IgD-negative memory B cell (primary cell): Measurements from ENCODE around the gene TOR3A. TPM values are rescaled to one million over a fixed set of nuclear protein-coding genes. Genes with fewer than 3 reads are reported as not detected.
"Not testable (repeated sequence)": the region's sequence is repeated elsewhere in the genome, so short reads cannot be mapped to it uniquely, and the experiment has no call there.

ENCODE experiments used
- H3K27ac Mint-ChIP-seq, 3 donors: one replicate each; pipeline ENCODE4 v1.8.0; 2020 to 2022; ENCODE audit warnings: mild to moderate bottlenecking in 3 of 3, mixed read lengths in 3 of 3, moderate library complexity in 1 of 3
- H3K27me3 Mint-ChIP-seq: one replicate; pipeline ENCODE4 v1.8.0; 2021; ENCODE audit warnings: mixed read lengths
- H3K36me3 Mint-ChIP-seq: one replicate; pipeline ENCODE4 v1.8.0; 2020; ENCODE audit warnings: mild to moderate bottlenecking, mixed read lengths
- H3K4me1 Mint-ChIP-seq, 3 donors: one replicate each; pipeline ENCODE4 v1.8.0; 2020 to 2022; ENCODE audit warnings: mixed read lengths in 3 of 3, mild to moderate bottlenecking in 1 of 3
- H3K4me3 Mint-ChIP-seq, 4 donors: one replicate each; pipeline ENCODE4 v1.8.0; 2020 to 2022; ENCODE audit warnings: mild to moderate bottlenecking in 4 of 4, mixed read lengths in 4 of 4, moderate library complexity in 3 of 4
- H3K9me3 Mint-ChIP-seq, 3 donors: one replicate each; pipeline ENCODE4 v1.8.0; 2020 to 2021; ENCODE audit warnings: mixed read lengths in 3 of 3, mild to moderate bottlenecking in 1 of 3
- polyA plus RNA-seq: library from polyadenylated mRNA; unstranded; fragments of 300-500 nt; fragmentation: Illumina TruSeq; gene quantifications from one replicate; pipeline ENCODE4 v1.2.3, GENCODE V29; 2021

Gene TOR3A
- polyA plus RNA-seq = 111 TPM

DNA sequence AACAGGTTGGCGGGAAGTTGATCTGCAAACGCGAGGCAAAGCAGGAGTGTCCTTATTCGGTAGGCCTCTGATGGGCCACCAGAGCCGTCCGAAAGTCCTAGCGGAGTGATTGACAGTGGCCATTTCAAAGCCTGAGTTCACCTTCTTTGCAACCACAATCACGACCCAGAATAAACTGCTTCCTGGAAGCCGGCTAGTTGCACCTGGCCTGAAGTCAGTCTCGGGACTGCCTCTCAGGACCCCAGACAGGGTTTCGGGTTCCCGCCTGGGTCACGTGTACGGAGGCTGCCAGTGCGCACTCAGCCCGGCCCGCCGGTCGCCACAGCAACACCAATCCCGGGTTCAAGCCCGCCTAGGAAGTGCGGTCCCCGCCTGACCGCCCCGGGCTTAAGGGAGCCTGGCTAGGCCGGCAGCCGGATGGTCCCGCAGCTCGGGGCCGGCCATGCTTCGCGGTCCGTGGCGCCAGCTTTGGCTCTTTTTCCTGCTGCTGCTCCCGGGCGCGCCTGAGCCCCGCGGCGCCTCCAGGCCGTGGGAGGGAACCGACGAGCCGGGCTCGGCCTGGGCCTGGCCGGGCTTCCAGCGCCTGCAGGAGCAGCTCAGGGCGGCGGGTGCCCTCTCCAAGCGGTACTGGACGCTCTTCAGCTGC, at the start of gene TOR3A:
TOR3A (plus strand) TSS at position 384 of the 646 bp plus-strand sequence; CDS start at position 443, 59 bp downstream.
- Mint-ChIP-seq H3K36me3 (no peaks in the 10 kb centered on the region), H3K27ac (peak within 1 kb of the TSS; percentile 96 to 100 (median 99)), H3K9me3 (no peaks in the 10 kb centered on the region), H3K27me3 (no peaks in the 10 kb centered on the region), H3K4me1 (peaks cover 23 to 29% (median 29%) of the 10 kb centered on the region in 3 donors), H3K4me3 (peak within 1 kb of the TSS; percentile 94 to 100 (median 96))

DNA sequence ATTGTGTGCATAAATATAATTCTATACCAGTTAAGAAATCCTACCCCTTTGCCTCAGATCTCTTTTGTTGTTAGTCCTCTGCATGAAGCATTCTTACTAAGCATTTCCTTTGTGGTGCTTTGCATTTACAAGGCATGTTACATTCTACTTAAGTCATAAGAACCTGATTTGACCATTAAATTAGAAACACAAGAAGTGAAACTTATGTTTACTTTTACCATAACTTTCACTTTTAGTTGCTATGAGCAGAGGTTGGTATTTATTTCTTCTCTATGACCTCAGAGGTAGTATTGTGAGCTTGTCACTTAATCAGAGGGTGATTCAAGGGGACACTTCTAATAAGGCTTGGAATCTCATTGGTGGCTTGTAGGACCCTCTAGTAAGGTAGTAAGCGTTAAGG, 47.1 kb upstream of the TOR3A start:
- no peaks in the 10 kb centered on the region for H3K9me3 Mint-ChIP-seq
- peaks cover 65 to 84% (median 68%) of the 10 kb centered on the region in 3 donors for H3K4me1 Mint-ChIP-seq
- peak overlapping the region; percentile 74 to 91 (median 85) for H3K4me3 Mint-ChIP-seq
- H3K27ac Mint-ChIP-seq = peak overlapping the region; percentile 77 to 89 (median 83)
- H3K27me3 Mint-ChIP-seq = no peaks in the 10 kb centered on the region
- H3K36me3 Mint-ChIP-seq = peaks cover 3% of the 10 kb centered on the region

DNA sequence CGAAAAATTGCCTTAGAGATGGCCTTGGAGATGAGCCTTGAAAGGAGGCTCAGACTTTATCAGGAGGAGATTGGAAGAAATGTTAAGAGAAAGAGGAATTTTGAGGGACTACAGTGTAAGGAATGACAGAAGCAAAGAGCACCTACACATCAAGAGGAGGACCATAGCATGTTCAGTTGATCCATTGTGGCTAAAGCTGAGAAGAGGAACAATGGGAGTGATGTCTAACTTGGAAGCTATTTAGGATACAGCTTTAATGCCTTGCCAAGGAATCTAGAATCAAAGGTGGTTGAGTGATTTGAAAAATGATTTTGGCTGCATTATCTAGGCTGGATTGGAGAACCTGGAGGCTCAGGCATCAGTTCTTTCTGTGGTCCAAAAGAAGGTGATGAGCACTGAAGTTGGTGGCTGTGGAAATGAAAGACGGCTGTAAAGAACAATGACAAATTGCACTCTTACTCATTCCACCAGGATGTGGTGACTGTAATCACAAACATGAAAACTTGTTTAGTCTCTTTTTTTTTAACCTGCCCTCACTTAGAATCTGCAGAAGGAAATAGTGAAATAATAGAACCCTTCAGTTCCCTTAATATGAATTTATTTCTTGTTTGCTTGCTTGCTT, 44.9 kb upstream of the TOR3A start:
- peaks cover 3% of the 10 kb centered on the region for H3K36me3 Mint-ChIP-seq
- peak overlapping the region in 2 of 3 donors; percentile 4 to 73 for H3K27ac Mint-ChIP-seq
- peak overlapping the region in 2 of 4 donors; percentile 51 to 89 for H3K4me3 Mint-ChIP-seq
- no peaks in the 10 kb centered on the region for H3K27me3 Mint-ChIP-seq
- H3K9me3 Mint-ChIP-seq = no peaks in the 10 kb centered on the region
- H3K4me1 Mint-ChIP-seq = peaks cover 45 to 62% (median 46%) of the 10 kb centered on the region in 3 donors

DNA sequence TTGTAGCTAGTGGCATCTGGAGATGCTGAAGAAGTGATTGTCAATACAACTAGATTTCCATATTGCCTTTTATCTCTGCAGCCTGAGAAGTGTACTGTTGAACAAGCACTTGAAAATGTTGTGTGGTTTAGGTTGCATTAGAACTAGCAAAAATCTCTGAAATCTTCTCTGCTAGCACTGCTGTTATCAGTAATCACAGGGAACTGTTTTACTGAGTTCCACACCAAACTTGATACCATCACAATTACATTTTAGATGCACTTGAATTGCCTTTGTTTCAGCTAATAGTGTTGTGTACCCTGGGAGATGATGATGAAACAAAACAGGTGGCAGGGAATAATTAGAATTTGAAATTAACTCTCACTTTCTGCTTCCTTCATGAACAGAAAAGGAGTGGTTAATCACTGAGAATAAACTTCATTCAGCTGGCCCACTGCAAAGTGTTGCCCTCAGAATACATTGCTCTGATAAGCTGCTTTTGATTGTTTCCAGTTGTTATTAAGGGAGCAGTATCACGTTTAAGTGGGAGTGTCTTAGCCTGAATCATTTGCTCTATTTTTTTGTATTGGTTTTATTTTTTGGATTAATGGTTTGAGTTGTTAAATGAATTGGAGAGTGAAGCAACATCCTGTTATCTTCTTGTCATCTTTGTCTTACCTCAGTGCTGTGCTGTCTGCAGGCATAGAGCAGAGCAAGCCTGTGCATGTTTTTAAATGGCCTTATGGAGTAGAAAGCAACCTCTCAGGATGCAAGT, 43.2 kb upstream of the TOR3A start:
- Mint-ChIP-seq H3K4me1 (peaks cover 37 to 55% (median 47%) of the 10 kb centered on the region in 3 donors), H3K4me3 (peak overlapping the region in 1 of 4 donors; percentile 59), H3K27ac (no peak overlapping the region), H3K9me3 (no peaks in the 10 kb centered on the region), H3K36me3 (peaks cover 3% of the 10 kb centered on the region), H3K27me3 (no peaks in the 10 kb centered on the region)

GRCh38 chr1:179039502-179040174, 42.2 kb upstream of the TOR3A start:
- H3K36me3 Mint-ChIP-seq, H3K9me3 Mint-ChIP-seq, H3K4me3 Mint-ChIP-seq, H3K27ac Mint-ChIP-seq, H3K27me3 Mint-ChIP-seq: not testable (repeated sequence)
- peaks cover 29 to 51% (median 47%) of the 10 kb centered on the region in 3 donors for H3K4me1 Mint-ChIP-seq

DNA sequence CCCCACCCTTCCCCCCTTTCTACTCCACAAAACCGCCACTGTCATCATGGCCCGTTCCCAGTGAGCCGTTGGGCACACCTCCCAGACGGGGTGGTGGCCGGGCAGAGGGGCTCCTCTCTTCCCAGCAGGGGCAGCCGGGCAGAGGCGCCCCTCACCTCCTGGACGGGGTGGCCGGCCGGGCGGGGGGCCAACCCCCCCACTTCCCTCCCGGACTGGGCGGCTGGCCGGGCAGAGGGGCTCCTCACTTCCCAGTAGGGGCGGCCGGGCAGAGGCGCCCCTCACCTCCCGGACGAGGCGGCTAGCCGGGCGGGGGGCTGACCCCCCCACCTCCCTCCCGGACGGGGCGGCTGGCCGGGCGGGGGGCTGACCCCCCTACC, 41.7 kb upstream of the TOR3A start:
- H3K4me1 Mint-ChIP-seq = peaks cover 24 to 46% (median 43%) of the 10 kb centered on the region in 3 donors
- H3K27ac Mint-ChIP-seq, H3K36me3 Mint-ChIP-seq: not testable (repeated sequence)

DNA sequence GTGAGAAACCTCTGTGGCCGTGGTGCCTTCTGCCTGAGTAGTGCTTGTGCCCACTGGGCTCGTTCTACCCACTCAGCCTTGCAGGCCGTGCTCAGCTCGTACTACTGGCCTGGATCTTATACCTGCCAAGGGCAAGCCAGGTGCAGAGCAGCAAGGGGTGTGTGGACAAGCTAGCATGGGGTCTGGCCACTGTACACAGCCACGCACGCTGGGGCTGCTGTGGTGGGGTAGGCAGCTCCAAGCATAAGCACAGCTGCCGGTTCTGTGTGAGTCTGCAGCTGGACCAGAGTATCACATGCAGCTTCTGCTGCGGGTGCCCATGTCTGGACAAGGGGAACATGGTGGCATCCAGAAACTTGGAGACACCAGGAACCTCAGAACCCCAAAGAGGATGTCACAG, 39.8 kb upstream of the TOR3A start:
- peaks cover 1% of the 10 kb centered on the region for H3K36me3 Mint-ChIP-seq
- H3K4me3 Mint-ChIP-seq = no peak overlapping the region
- no peaks in the 10 kb centered on the region for H3K27me3 Mint-ChIP-seq
- H3K4me1 Mint-ChIP-seq = peaks cover 9 to 28% (median 26%) of the 10 kb centered on the region in 3 donors
- no peak overlapping the region for H3K27ac Mint-ChIP-seq
- H3K9me3 Mint-ChIP-seq = no peaks in the 10 kb centered on the region

More for the DNA sequence above, 41.7 kb upstream of the TOR3A start:
- not testable (repeated sequence) for H3K27me3 Mint-ChIP-seq, H3K4me3 Mint-ChIP-seq, H3K9me3 Mint-ChIP-seq

GRCh38 chr1:179042700-179043099, 39.2 kb upstream of the TOR3A start:
- Mint-ChIP-seq H3K36me3 (peaks cover 1% of the 10 kb centered on the region), H3K9me3 (no peaks in the 10 kb centered on the region), H3K4me3 (no peak overlapping the region), H3K27me3 (no peaks in the 10 kb centered on the region), H3K4me1 (peaks cover 7 to 24% (median 22%) of the 10 kb centered on the region in 3 donors), H3K27ac (no peak overlapping the region)

GRCh38 chr1:179043266-179043665, 38.6 kb upstream of the TOR3A start:
- no peak overlapping the region for H3K27ac Mint-ChIP-seq
- no peak overlapping the region for H3K4me3 Mint-ChIP-seq
- no peaks in the 10 kb centered on the region for H3K27me3 Mint-ChIP-seq
- no peaks in the 10 kb centered on the region for H3K9me3 Mint-ChIP-seq
- peaks cover 1% of the 10 kb centered on the region for H3K36me3 Mint-ChIP-seq
- H3K4me1 Mint-ChIP-seq = peaks cover 9 to 24% (median 20%) of the 10 kb centered on the region in 3 donors

- no peaks in the 10 kb centered on the region for H3K9me3 Mint-ChIP-seq
- no peak overlapping the region for H3K27ac Mint-ChIP-seq
- H3K36me3 Mint-ChIP-seq = peaks cover 1% of the 10 kb centered on the region
- H3K27me3 Mint-ChIP-seq = no peaks in the 10 kb centered on the region
- peaks cover 8 to 18% (median 14%) of the 10 kb centered on the region in 3 donors for H3K4me1 Mint-ChIP-seq
- H3K4me3 Mint-ChIP-seq = no peak overlapping the region
These were observed 38.0 kb upstream of the TOR3A start for GRCh38 chr1:179043907-179044306.

GRCh38 chr1:179046808-179047635, 34.8 kb upstream of the TOR3A start:
- Mint-ChIP-seq H3K36me3 (peaks cover 1% of the 10 kb centered on the region), H3K4me1 (peaks cover 5 to 13% (median 11%) of the 10 kb centered on the region in 3 donors), H3K27me3 (no peaks in the 10 kb centered on the region), H3K4me3 (no peak overlapping the region), H3K9me3 (no peaks in the 10 kb centered on the region), H3K27ac (no peak overlapping the region)

DNA sequence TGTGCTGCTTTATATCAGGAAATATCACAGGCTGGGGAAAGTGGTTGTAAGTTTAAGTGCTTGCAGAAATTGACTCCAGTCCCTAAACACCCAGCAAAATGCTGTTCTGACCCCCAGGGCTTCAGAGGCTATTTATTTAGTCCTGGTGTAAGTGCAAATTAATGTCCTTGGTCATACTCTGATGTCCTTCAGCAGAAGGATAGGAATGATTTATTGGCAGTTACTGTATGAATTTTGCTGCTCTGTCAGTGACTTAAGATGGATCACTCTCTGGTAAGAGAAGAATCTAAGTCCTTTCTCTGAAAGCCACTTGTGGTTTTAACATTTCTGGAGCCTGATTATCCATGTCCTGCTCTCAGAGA, 34.3 kb upstream of the TOR3A start:
- Mint-ChIP-seq H3K4me3 (no peak overlapping the region), H3K27ac (no peak overlapping the region), H3K4me1 (peaks cover 5 to 13% (median 9%) of the 10 kb centered on the region in 3 donors), H3K9me3 (no peaks in the 10 kb centered on the region), H3K27me3 (no peaks in the 10 kb centered on the region), H3K36me3 (peaks cover 2% of the 10 kb centered on the region)

DNA sequence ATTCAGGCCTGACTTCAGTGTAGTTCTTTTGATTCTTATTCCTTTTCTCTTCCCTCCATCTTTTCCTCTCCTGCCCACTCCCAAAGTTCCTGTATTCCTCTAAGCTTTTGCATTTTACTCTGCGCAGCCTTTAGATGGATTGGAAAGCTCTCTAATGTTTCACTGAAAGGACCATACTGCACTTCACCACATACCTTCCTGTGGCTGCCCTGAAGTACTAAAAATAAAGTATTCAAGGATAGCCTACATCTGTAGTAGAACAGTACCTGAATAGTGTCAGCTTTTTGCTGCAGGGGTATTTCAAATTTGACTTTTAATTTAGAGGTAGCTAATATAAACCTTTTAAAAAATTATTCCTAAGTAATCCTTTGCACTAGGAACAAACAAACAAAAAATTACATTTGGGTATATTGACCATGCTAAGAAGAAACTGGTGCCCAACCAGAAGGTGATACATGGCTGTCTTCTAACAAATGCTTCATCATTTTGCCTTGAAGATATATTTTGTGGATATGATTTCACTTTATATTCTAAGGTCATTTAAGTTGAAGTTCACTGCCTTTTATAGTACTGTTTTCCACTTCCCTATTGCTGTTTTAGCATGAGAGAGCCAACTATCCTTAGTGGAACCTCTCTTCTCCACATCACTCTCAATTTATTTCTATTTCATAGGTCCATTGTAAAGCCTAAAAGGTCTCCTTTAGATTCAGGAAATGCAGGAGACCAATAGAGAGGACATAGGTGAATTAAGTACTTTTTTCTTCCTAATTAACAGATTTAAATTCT, 33.3 kb upstream of the TOR3A start:
- Mint-ChIP-seq H3K4me3 (no peak overlapping the region), H3K9me3 (no peaks in the 10 kb centered on the region), H3K4me1 (peaks cover 5 to 11% (median 6%) of the 10 kb centered on the region in 3 donors), H3K27ac (peak overlapping the region in 1 of 3 donors; percentile 80), H3K27me3 (no peaks in the 10 kb centered on the region), H3K36me3 (peaks cover 5% of the 10 kb centered on the region)
